ENCODE data around the gene ARHGEF9.

The ARHGEF9 gene

DNA sequence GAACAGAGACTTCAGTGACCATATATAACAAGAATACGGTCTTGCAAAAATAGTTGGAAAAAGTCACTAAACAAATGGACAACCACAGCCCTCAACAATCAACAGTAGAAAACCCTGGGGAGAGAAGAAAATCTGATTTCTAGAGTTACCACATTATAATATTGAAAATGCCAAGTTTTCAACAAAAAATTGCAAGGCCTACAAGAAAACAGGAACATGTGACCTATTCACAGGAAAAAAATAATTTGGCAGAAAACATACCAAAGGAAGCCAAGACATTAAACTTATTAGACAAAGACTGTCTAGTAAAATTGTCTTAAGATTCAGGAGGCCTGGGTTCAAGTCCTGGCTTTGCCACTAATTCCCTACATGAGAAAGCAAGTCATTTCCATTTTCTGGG, 64.7 kb downstream of the ARHGEF9 start (continued):
- TF ChIP-seq ZNF48 (tag by site-specific recombination; IDR thresholded peaks at IDR 0.05), result no peak
- TF ChIP-seq ZNF626 (tag by site-specific recombination; IDR thresholded peaks at IDR 0.05), result no peak
- no peak for TF ChIP-seq BCL11A (tag by site-specific recombination; IDR thresholded peaks at IDR 0.05; ENCODE audit: low read depth)
- no peak for TF ChIP-seq EGR2 (tag by site-specific recombination; IDR thresholded peaks at IDR 0.05; ENCODE audit: low read depth)
- TF ChIP-seq ZNF768 (tag by site-specific recombination; IDR thresholded peaks at IDR 0.05), result no peak
- TF ChIP-seq, protein P1, sequence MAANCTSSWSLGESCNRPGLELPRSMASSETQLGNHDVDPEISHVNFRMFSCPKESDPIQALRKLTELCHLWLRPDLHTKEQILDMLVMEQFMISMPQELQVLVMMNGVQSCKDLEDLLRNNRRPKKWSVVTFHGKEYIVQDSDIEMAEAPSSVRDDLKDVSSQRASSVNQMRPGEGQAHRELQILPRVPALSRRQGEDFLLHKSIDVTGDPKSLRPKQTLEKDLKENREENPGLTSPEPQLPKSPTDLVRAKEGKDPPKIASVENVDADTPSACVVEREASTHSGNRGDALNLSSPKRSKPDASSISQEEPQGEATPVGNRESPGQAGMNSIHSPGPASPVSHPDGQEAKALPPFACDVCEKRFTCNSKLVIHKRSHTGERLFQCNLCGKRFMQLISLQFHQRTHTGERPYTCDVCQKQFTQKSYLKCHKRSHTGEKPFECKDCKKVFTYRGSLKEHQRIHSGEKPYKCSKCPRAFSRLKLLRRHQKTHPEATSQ (tag by site-specific recombination; IDR thresholded peaks at IDR 0.05), result no peak

DNA sequence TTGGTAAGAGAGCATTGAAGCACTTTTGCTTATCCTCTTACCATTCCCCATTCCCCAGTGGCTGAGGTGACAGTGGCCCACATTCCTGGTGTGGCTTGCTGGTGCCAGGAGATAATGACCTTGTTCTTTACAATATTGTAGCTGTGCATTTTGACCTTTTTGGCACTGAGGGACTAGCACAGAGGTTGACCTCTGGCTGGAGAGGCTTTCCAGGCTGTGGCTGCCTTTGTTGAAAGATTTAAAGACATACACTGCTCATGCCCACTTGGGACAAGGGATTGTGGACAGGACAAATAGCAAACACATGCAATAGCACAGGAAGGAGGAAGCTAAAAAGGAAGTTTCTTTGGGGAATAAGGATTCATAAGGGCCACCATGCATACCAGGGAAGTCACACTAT, 65.4 kb downstream of the ARHGEF9 start:
- no peaks in the 10 kb centered on the region; the same call in 1 of the 2 replicates for H3K9me3 ChIP-seq (ENCODE audit: control insufficient read depth, insufficient read depth, low read depth, low read length)
- ChIA-PET POLR2A (no interaction called here), CTCF (no interaction called here)
- no peak overlapping the region for H3K4me3 ChIP-seq (ENCODE audit: low read depth, low read length)
- H3K4me1 ChIP-seq (ENCODE audit: control insufficient read depth, insufficient read depth, low read length), result no peaks in the 10 kb centered on the region
- no peak overlapping the region for H3K27ac ChIP-seq (ENCODE audit: extremely low read depth, low read depth, low read length)
- H3K36me3 ChIP-seq (ENCODE audit: control insufficient read depth in 2 of 2, insufficient read depth in 1 of 2, low read length in 2 of 2), result peaks cover 0 to 3% of the 10 kb centered on the region in 2 experiments; a peak in 1 of 3 replicates
- no peak for TF ChIP-seq ZNF610 (tag by site-specific recombination; IDR thresholded peaks at IDR 0.05; ENCODE audit: borderline replicate concordance)
- TF ChIP-seq ZNF654 (tag by site-specific recombination; IDR thresholded peaks at IDR 0.05; ENCODE audit: low read depth), result no peak
- no peak for TF ChIP-seq ZNF174 (tag by site-specific recombination; IDR thresholded peaks at IDR 0.05)
- no peak for TF ChIP-seq HOXC10 (CRISPR knock-in tag; IDR thresholded peaks at IDR 0.05)
- TF ChIP-seq ZNF404 (tag by site-specific recombination; IDR thresholded peaks at IDR 0.05), result no peak
- no peak for TF ChIP-seq ZNF548 (tag by site-specific recombination; IDR thresholded peaks at IDR 0.05)

DNA sequence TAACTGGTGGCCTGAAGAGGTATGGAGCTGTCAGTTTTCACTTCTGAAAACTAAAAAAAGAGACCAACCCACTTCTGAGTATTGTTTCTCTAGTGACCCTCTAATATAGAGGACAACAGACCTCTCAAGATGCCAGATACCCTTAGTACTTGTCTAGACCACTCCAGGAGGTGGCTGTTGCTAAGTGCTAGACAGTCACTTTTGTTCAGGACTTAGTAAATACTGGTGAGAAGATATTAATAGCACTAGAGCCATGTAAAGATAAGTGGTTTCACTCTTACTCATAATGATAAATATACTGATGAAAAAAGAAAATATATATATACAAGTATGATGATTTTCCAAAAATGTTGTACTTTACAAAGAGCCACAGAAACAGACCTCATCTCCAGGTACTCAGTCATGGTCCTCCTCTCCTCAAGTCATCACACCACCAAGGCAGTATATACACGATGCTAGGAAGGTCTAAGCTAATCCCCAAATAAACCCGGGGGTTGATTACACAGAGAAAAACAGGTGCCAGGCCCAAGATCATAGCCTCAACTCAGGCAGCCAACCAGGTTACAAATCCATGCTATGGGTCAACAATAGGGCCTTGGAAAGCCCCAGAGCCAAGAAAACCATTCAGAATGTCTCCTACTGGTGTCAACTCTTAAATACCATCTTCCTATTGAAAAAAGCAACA, 66.9 kb downstream of the ARHGEF9 start:
- ChIA-PET POLR2A (no interaction called here), CTCF (interaction anchor here (0.7 kb wide), 1 partner anchor 32 kb away, joined by 3 read pairs; no protein-coding TSS in a partner anchor)
- Histone ChIP-seq H3K9me3 (ENCODE audit: control insufficient read depth, insufficient read depth, low read depth, low read length) (no peaks in the 10 kb centered on the region; the same call in 1 of the 2 replicates), H3K36me3 (ENCODE audit: control insufficient read depth in 2 of 2, insufficient read depth in 1 of 2, low read length in 2 of 2) (peaks cover 0 to 3% of the 10 kb centered on the region in 2 experiments; a peak in 1 of 3 replicates), H3K4me1 (ENCODE audit: control insufficient read depth, insufficient read depth, low read length) (no peaks in the 10 kb centered on the region), H3K27ac (ENCODE audit: extremely low read depth, low read depth, low read length) (no peak overlapping the region), H3K4me3 (ENCODE audit: low read depth, low read length) (no peak overlapping the region)
- TF ChIP-seq ZNF404 (tag by site-specific recombination; IDR thresholded peaks at IDR 0.05) (no peak), ZNF155 (tag by site-specific recombination; IDR thresholded peaks at IDR 0.05) (no peak), ZNF2 (tag by site-specific recombination; IDR thresholded peaks at IDR 0.05) (no peak), HOXC10 (CRISPR knock-in tag; IDR thresholded peaks at IDR 0.05) (no peak)

DNA sequence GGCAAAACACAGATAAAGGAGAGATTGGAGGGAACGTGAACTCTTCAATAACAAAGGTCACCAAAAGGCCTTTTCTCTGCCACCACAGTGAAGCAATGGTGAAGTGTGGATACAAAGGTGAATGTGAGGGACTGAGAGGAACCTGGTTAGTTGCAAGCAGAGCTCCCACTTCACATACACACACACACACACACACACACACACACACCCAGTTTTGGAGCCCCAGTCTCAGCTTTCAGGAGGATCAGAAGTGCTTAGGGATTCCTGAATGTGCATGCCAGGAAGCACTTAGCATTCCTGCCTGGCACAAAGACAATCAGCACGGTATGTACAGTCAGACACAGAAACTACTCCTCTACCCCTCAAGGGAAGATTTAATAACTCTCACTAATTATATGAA, 71.5 kb downstream of the ARHGEF9 start:
- CTCF ChIA-PET, result no interaction called here
- TF ChIP-seq, protein P2, sequence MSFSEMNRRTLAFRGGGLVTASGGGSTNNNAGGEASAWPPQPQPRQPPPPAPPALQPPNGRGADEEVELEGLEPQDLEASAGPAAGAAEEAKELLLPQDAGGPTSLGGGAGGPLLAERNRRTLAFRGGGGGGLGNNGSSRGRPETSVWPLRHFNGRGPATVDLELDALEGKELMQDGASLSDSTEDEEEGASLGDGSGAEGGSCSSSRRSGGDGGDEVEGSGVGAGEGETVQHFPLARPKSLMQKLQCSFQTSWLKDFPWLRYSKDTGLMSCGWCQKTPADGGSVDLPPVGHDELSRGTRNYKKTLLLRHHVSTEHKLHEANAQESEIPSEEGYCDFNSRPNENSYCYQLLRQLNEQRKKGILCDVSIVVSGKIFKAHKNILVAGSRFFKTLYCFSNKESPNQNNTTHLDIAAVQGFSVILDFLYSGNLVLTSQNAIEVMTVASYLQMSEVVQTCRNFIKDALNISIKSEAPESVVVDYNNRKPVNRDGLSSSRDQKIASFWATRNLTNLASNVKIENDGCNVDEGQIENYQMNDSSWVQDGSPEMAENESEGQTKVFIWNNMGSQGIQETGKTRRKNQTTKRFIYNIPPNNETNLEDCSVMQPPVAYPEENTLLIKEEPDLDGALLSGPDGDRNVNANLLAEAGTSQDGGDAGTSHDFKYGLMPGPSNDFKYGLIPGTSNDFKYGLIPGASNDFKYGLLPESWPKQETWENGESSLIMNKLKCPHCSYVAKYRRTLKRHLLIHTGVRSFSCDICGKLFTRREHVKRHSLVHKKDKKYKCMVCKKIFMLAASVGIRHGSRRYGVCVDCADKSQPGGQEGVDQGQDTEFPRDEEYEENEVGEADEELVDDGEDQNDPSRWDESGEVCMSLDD (tag by site-specific recombination; IDR thresholded peaks at IDR 0.05), result no peak
- TF ChIP-seq ZNF248 (tag by site-specific recombination; IDR thresholded peaks at IDR 0.05), result no peak
- TF ChIP-seq, protein P3, sequence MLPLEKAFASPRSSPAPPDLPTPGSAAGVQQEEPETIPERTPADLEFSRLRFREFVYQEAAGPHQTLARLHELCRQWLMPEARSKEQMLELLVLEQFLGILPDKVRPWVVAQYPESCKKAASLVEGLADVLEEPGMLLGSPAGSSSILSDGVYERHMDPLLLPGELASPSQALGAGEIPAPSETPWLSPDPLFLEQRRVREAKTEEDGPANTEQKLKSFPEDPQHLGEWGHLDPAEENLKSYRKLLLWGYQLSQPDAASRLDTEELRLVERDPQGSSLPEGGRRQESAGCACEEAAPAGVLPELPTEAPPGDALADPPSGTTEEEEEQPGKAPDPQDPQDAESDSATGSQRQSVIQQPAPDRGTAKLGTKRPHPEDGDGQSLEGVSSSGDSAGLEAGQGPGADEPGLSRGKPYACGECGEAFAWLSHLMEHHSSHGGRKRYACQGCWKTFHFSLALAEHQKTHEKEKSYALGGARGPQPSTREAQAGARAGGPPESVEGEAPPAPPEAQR (tag by site-specific recombination; IDR thresholded peaks at IDR 0.05), result no peak
- no peak for TF ChIP-seq ZNF114 (tag by site-specific recombination; IDR thresholded peaks at IDR 0.05)
- no peak for TF ChIP-seq ZNF311 (tag by site-specific recombination; IDR thresholded peaks at IDR 0.05; ENCODE audit: borderline replicate concordance)
- TF ChIP-seq ZNF501 (tag by site-specific recombination; IDR thresholded peaks at IDR 0.05), result no peak
- TF ChIP-seq, protein P4, sequence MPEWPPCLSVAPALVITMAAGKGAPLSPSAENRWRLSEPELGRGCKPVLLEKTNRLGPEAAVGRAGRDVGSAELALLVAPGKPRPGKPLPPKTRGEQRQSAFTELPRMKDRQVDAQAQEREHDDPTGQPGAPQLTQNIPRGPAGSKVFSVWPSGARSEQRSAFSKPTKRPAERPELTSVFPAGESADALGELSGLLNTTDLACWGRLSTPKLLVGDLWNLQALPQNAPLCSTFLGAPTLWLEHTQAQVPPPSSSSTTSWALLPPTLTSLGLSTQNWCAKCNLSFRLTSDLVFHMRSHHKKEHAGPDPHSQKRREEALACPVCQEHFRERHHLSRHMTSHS (tag by site-specific recombination; IDR thresholded peaks at IDR 0.05), result no peak
- TF ChIP-seq ZNF132 (tag by site-specific recombination; IDR thresholded peaks at IDR 0.05; ENCODE audit: borderline replicate concordance), result no peak
- no peak for TF ChIP-seq ZFP69B (tag by site-specific recombination; IDR thresholded peaks at IDR 0.05)
- no peak for TF ChIP-seq MZF1 (tag by site-specific recombination; IDR thresholded peaks at IDR 0.05; ENCODE audit: borderline replicate concordance)
- no peak for TF ChIP-seq KLF9 (tag by site-specific recombination; IDR thresholded peaks at IDR 0.05; ENCODE audit: low read depth)

More for the DNA sequence above, 71.5 kb downstream of the ARHGEF9 start:
- POLR2A ChIA-PET, result no interaction called here
- no peak overlapping the region for H3K27ac ChIP-seq (ENCODE audit: extremely low read depth, low read depth, low read length)
- no peak overlapping the region for H3K4me3 ChIP-seq (ENCODE audit: low read depth, low read length)
- H3K4me1 ChIP-seq (ENCODE audit: control insufficient read depth, insufficient read depth, low read length), result no peaks in the 10 kb centered on the region
- no peaks in the 10 kb centered on the region for H3K36me3 ChIP-seq (ENCODE audit: control insufficient read depth in 2 of 2, insufficient read depth in 1 of 2, low read length in 2 of 2)
- no peaks in the 10 kb centered on the region; the same call in 1 of the 2 replicates for H3K9me3 ChIP-seq (ENCODE audit: control insufficient read depth, insufficient read depth, low read depth, low read length)
